Amniotic stem cell (primary cell): Measurements from ENCODE around the gene PCK1.

Experiments
- DNase-seq: peaks from one replicate; lab custom pipeline; 2025; lab: John Stamatoyannopoulos, UW

The PCK1 gene

GRCh38 chr20:57536771-57537724 is 23.9 kb upstream of the PCK1 start:
- no peak for DNase-seq

- no peak for DNase-seq
Observed at GRCh38 chr20:57537822-57538221, 23.1 kb upstream of the PCK1 start.

DNA sequence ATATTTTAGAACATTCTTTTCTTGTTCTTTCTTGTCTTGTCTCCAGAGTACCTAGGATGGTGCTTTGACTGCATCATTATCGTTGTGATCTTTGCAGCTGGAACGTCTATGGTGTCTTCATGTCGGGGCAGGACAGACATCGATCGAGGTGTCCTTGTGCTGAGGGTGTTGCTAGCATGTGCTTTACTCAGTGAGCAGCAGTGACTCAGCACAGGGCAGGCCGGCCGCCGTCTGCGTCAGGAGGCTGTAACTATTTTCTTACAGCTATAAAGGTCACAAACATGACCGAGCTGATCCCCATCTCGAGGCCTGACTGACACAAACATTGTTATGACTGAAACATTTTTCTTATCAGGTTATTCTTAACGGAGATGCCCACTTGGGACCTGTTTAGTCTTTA is 21.0 kb upstream of the PCK1 start:
- no peak for DNase-seq

DNA sequence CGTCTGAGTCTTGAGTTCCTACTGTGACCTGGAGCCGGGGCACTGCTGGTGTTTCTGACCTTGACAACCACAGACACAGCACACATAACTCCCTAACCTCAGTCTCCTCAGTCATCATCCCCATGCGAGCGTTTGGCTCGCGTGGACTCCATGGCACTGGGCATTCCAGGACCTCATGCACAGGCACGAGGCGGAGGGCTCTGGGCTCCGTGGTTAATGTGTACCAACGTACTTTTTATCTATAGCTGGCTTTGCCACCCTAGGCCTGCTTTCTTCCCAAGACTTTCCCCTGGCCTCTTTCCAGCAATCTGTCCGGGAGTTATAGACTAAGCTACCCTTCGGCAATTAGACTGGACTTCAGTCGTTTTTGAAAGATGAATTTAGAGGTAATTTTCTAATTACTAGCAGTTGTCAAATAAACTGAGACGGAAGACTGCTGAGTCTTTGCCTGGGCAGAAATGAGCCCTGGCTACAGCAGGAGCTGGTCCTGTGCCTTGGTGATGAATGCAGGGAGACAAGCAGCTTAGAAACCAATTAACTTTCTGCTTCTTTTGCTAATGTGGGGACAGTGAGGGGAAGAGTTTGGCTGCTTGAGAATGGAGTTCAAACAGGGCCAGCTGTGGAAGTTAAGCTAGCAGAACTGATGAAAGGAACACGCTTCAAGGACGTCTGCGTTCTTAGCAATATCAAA is 19.9 kb upstream of the PCK1 start:
- DNase-seq: no peak

- no peak for DNase-seq
Observed at GRCh38 chr20:57543754-57544153, 17.2 kb upstream of the PCK1 start.

DNA sequence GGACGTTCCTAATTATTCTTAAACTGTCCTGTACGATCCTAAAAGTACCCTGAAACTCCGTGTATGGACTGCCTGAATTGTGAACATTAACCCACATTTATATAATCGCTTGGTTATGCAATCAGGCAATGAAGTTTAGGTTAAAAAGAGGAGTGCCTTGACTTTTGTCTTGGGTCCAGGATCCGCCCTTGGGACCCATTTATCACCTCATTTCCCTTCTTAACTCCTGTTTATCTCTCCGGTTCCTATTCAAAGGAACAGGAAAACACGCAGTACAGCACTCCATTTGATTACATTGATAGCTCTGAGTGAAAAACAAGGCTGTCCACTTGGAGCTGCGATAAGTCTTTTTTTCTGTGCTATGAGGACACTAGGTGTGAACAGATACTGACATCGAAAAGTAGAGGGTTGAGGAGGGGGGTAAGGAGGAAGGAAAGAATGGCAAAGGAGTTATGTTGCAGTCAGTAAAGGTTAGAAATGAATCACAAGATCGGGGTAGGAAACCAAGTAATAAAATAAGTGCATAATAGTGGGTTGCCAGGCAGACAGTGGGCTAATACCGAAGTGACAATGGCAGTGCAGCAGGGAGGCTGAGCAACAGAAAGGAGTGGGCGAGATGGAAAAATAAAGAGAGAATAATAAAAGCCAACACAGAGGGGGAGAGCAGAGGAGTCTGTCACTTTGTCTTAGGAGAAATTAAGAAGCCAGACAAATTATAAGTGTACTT is 15.9 kb upstream of the PCK1 start:
- no peak for DNase-seq

GRCh38 chr20:57545927-57546662 is 14.8 kb upstream of the PCK1 start:
- DNase-seq: no peak

- no peak for DNase-seq
Observed at GRCh38 chr20:57546956-57547649, 13.8 kb upstream of the PCK1 start.

- no peak for DNase-seq
Observed at GRCh38 chr20:57548177-57549058, 12.5 kb upstream of the PCK1 start.

DNA sequence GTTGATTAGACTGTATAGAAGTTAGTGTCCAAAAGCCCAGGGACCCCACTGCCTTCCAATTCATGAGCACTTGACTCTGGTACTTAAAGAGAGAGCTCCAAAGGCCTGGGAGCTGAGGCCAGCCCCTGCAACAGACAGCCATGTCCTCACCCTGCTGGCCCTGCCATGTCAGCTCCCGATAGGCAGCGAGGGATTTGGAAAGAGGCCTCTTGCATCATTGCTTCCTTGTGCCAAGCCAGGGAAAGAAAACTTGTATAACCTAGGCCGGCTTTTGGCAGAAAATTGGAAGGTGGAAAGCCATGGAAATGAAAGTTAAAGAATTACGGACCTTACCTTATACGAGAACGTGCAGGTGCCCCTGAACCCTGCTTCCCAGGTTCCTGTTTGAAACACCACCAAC is 8.4 kb upstream of the PCK1 start:
- DNase-seq: no peak

DNA sequence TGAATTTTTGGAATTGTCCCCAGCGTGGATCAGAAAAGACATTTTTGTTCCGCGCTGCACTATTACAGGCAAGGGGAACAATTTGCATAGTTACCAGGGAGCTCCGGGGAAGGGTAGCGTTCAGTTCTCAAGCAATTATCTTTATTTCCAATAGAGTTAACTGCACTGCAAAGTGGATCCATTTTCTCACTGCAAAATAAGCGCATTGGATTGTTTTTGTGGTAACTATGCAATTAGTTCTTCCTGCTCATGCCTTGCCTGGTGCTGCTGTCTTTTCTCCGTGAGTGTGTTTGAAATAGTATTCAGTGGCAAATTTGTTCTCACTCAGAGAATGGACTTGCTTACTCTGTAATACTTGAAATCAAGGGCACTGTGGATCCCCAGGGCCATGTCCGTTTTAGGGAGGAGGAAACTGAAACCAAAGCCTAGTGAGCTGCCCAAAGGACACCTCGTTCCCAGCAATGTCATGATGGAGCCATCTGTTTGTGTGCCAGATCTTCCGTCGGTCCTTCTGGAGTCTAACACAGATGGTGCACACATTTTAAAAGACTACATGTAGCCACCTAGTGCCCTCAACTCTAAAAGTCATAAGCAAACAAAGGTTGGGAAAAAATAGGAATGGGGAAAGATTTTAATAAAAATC is 7.4 kb upstream of the PCK1 start:
- no peak for DNase-seq

GRCh38 chr20:57555457-57556184 is 5.3 kb upstream of the PCK1 start:
- no peak for DNase-seq

GRCh38 chr20:57556980-57557274 is 4.0 kb upstream of the PCK1 start:
- DNase-seq: no peak

DNA sequence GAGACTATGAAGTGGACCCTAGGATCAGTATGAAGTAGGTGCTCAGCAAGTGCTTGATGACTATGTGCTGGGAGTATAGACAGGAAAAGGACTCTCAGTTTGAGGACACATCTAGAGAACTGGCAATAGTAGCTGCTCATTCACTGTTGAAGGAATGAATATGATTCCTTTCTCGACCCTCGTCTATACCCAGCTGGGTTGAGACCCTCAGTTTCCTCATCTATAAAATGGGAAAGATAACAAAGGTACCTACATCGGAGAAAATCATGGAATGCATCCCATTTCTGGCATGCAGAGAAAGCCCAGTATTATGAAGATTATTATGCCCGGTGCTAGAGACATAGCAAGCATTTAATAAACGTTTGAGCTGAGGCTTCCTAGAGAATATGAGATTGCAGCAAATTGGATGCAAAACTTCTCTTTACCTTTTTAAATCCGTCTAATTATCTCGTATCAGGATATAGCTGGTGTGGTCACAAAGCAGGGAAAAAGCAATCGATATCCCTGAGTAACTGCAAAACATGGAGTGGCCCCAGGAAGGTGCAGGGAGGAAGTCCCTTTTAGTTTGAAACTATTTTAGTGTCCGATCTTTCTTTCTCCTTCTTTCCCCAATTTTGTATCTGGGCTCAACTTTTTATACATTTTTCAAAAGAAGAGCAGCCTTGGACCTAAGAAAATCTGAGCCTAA is 2.8 kb upstream of the PCK1 start:
- DNase-seq: no peak

DNA sequence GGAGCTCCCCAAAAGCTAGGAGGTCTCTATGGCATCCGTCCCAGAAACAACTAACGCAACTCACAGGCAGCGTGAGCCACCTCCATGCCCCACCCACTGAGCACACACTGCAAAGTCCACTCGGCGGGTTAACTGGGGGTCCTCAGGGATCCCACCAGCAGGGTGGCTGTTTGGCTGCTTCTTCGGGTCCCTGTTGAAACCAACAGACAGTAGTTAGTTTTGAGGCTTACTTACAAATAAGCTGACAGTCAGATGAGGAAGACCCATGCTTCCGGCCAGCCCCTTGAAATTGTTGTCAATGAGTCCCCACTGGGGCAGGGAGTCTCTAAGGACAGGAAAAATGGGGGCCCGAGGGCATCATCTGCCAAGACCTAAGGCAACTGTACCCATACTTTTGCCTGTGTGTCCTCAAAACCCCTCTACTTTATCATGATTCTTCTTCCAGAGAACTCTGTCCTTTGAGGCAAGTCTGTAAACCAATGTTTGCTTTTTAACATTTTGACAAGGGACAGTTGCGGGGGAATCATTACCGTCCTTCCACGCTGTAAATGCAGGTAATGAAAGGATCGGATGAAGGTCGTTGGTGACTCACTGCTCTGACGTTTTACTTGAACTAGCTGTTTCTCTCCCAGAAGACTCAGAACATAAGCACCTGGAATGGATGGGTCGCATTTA is 2.2 kb upstream of the PCK1 start:
- DNase-seq: no peak

GRCh38 chr20:57559289-57559634 is 1.6 kb upstream of the PCK1 start:
- DNase-seq: no peak

DNA sequence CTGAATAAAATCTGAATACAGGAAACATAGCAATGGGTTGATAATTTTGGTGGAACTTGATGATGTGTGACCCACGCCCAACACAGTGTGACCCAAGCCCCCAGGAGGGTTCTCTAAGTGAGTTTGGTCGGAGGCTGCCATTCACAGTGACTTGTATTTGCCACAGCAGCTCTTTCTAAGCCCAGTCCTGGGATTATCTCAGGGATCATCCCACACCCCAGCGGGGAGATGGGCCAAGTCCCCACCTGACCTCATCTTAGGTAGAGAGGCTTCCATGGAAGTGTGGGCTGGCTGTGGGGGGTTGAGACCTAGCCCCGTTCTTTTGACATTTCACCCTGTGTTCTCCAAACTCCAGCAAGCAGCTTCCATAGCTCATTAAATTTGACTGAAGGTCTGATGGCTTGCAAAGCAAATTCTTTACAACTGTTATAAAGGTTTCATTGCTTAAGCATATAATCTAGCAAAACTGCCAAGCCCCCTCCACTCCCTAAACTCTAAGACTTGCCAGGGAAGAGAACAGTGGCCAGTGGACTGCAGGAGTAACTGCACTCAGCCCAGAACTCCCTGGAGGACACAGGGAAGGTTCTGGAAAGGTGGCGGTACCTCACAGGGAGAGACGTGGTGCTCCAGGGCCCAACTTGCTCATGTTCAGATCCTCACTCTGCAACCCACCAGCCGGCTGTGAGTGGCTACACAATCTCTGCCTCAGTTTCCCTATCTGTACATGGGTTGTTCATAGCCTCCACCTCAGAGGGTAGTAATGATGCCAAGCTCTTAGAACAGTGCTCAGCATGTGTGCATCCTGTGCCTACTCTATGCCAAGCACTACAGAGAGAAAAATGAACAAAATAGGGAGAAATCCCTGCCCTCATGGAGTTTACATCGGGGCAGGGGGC is 1.0 kb upstream of the PCK1 start:
- DNase-seq: no peak
